CD4-positive, alpha-beta T cell treated with Interleukin-2 at 100 ng/mL for 4 hours (primary cell): ENCODE data around the gene PPP2R3A.
"Not testable (repeated sequence)": the region's sequence is repeated elsewhere in the genome, so short reads cannot be mapped to it uniquely, and the experiment has no call there.

Experiments
- DNase-seq: peaks from one replicate; pipeline ENCODE4 v3.0.0-alpha.2; 2020; ENCODE audit warnings: low spot score

The PPP2R3A gene, protein sequence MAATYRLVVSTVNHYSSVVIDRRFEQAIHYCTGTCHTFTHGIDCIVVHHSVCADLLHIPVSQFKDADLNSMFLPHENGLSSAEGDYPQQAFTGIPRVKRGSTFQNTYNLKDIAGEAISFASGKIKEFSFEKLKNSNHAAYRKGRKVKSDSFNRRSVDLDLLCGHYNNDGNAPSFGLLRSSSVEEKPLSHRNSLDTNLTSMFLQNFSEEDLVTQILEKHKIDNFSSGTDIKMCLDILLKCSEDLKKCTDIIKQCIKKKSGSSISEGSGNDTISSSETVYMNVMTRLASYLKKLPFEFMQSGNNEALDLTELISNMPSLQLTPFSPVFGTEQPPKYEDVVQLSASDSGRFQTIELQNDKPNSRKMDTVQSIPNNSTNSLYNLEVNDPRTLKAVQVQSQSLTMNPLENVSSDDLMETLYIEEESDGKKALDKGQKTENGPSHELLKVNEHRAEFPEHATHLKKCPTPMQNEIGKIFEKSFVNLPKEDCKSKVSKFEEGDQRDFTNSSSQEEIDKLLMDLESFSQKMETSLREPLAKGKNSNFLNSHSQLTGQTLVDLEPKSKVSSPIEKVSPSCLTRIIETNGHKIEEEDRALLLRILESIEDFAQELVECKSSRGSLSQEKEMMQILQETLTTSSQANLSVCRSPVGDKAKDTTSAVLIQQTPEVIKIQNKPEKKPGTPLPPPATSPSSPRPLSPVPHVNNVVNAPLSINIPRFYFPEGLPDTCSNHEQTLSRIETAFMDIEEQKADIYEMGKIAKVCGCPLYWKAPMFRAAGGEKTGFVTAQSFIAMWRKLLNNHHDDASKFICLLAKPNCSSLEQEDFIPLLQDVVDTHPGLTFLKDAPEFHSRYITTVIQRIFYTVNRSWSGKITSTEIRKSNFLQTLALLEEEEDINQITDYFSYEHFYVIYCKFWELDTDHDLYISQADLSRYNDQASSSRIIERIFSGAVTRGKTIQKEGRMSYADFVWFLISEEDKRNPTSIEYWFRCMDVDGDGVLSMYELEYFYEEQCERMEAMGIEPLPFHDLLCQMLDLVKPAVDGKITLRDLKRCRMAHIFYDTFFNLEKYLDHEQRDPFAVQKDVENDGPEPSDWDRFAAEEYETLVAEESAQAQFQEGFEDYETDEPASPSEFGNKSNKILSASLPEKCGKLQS (N-terminal part only)

GRCh38 chr3:135965506-135966270 lies at the start of gene PPP2R3A:
PPP2R3A (plus strand) TSS chr3:135965728; CDS start chr3:136001499, 35,771 bp downstream.
- peak; percentile 60 for DNase-seq

GRCh38 chr3:135916310-135916709 lies 49.2 kb upstream of the PPP2R3A start:
- no peak for DNase-seq

DNA sequence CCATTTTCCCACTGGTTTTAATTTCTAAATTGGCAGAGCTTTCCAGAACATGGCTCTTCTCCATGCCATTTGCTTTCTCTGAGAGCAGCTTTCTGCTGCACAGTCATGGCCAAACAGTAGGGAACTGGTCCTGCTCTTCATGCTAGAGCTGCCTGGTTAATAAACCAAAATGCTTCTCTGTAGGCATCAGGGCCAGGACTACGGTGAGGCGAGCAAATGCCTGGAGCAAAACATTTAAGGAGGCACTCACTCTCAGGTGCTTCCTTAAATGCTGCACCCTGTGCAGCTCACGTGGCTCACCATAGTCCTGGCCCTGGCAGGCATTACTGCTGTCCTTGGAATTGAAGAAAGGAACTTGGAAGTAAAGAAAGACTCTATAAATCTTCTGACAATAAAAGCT lies 48.5 kb upstream of the PPP2R3A start:
- no peak for DNase-seq

- no peak for DNase-seq
These were observed 47.5 kb upstream of the PPP2R3A start for GRCh38 chr3:135917927-135918597.

GRCh38 chr3:135918600-135918999 lies 46.9 kb upstream of the PPP2R3A start:
- DNase-seq: no peak

- DNase-seq: no peak
These were observed 45.3 kb upstream of the PPP2R3A start for GRCh38 chr3:135920275-135920674.

GRCh38 chr3:135922903-135923250 lies 42.7 kb upstream of the PPP2R3A start:
- no peak for DNase-seq

- no peak for DNase-seq
These were observed 41.0 kb upstream of the PPP2R3A start for GRCh38 chr3:135924506-135924905.

DNA sequence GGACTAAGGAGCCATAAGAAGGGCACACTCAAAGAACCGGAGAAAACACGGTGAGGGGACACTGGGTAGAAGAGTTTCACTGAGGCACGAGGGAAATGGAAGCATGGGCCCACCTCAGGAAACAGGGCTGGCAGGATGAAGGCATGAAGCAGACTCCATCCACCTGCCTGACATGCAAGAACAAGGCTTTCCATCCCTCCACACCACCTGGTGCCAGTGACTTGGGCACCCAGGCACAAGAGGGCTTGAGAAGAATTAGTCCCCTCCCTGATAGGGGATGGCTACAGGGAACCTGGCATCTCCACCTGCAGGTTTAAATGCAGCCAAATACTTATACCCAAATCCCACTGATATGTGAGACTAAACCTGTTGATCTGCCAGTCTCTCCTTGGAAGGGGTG lies 38.9 kb upstream of the PPP2R3A start:
- no peak for DNase-seq

GRCh38 chr3:135927155-135927554 lies 38.4 kb upstream of the PPP2R3A start:
- DNase-seq: no peak

- no peak for DNase-seq
These were observed 35.9 kb upstream of the PPP2R3A start for GRCh38 chr3:135929670-135930069.

DNA sequence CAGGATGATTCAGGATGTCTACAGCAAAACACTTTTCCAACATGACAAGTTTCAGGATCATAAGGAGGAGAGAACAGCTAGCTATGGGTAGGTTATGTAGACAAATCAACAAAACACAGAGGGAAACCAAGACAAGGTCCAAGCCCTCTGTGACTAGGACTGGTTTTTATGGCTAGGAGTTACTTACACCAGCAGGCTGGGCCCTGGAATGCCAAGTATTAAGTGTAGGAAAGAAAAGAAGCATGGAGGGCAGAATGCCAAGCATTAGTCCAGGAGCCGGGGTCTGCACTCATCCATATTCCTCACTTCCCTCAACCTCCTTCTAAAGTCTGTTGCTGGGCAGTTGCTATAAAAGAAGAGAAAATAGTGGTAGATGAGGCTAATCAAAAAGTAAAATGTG lies 35.3 kb upstream of the PPP2R3A start:
- DNase-seq: no peak

DNA sequence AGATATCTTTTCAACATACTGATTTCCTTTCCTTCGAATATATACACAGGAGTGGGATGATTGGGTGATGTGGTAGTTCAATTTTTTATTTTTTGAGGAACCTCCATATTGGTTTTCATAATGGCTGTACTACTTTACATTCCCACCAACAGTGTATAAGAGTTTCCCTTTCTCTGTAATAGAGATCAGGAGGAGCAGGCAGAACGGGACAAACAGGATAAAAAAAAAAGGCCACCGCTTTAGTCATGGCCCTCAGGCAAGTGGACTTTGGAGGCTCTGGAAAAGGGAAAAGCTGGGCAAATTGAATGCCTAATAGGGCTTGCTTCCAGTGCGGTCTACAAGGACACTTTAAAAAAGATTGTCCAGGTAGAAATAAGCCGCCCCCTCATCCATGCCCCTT lies 30.4 kb upstream of the PPP2R3A start:
- not testable (repeated sequence) for DNase-seq

GRCh38 chr3:135937766-135938165 lies 27.8 kb upstream of the PPP2R3A start:
- DNase-seq: not testable (repeated sequence)

DNA sequence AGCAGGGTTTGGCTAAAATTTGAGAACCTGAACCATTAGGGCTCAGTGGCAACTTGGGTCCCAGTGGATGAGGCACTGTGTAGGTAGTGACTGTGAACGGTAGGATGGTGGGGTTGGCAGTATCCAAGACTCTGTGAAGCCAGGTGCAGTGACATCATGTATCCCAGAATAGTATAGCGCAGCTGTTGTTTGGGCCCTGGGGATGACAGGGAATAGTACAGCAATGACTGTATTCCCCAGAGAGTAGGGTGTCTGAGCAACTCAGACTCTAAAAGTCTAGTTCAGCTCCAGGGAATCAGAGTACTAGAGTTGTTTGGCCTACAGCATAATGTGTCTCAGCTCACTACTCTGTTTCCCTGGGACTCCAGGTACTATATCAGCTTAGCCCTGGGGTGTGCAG lies 20.7 kb upstream of the PPP2R3A start:
- DNase-seq: no peak

DNA sequence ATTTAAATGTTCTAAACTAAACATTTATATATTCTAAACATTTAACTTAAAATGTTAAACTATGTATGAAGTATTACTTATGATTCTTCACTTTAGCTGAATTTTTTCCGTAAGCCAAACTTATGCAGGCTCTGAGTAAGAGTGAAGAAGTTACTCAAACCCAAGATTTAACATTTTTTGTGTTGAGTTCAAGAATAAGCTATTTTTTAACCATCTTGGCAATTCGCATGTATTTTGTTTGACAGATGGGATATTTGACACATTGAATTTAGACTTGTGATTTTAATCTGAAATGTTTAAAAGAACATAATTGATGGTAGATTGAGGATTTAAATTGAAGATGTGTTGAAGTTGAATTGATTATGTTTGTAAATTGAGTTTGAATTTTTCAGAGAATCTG lies 14.6 kb upstream of the PPP2R3A start:
- DNase-seq: no peak

- DNase-seq: no peak
These were observed 1.2 kb upstream of the PPP2R3A start for GRCh38 chr3:135964160-135964955.

- no peak for DNase-seq
These were observed 411 bp upstream of the PPP2R3A start for GRCh38 chr3:135965129-135965505.

DNA sequence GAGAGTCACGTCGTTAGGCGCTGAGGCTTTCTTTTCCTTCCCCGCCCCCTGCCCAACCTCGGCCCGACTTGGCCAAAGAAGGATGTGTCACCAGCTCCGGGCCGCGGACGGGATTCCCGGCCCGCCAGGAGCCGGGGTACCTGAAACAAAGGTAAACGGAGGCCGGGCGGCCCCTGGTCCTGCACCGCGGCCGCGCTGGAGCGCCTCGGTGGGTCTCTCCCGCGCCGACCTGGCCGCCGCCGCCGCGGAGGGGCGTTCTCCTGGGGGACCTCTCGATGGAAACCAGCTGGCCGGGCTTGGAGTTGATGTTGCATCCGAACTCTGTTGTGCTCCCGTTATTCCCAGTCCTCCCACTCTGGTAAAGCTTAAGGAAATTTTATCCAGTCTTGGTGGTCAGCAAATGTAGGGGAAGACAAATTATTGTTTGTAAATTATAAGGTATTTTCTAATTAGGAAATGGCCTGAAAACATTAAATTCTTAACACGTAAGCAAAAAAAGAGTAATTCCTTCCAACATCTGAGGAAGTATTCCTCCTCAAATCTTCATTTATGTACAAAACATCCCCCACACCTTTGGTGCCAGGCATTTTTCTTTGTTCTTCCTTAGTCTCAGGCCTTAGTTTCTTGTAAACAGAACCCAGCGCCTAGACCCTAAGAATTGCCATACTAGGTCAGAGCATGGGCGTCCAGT lies 888 bp downstream of the PPP2R3A start:
- DNase-seq: peak; percentile 1

- no peak for DNase-seq
These were observed 1.4 kb downstream of the PPP2R3A start for GRCh38 chr3:135966962-135967274.
